ENCODE results near the gene FIGNL2.

- no peak for TF ChIP-seq POLR2AphosphoS5 (IDR thresholded peaks at IDR 0.05)
- no peak for TF ChIP-seq POLR2A (IDR thresholded peaks at IDR 0.05)
- TF ChIP-seq CTCF (IDR thresholded peaks at IDR 0.05) = no peak
These were observed 70.5 kb downstream of the FIGNL2 start for GRCh38 chr12:51777973-51778372.

Data from breast epithelium (tissue), 3 donors.